ENCODE results near the gene SCD.

The SCD gene

DNA sequence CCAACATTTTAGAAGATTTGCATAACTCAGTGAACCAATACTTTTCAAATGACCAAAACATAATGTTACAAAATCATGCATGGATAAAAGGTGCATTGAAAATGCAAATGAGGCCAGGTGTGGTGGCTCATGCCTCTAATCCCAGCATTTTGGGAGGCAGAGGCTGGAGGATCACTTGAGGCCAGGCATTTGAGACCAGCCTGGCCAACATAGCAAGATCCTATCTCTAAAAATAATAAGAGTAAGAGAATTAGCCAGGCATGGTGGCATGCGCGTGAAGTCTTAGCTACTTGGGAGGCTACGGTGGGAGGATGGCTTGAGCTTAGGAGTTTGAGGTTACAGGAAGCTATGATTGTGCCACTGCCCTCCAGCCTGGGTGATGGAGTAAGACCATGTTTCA is 33.4 kb downstream of the SCD start:
- H3K4me3 ChIP-seq (ENCODE audit: low read depth, low read length): no peak overlapping the region
- DNase-seq (ENCODE audit: low read depth): no peak

DNA sequence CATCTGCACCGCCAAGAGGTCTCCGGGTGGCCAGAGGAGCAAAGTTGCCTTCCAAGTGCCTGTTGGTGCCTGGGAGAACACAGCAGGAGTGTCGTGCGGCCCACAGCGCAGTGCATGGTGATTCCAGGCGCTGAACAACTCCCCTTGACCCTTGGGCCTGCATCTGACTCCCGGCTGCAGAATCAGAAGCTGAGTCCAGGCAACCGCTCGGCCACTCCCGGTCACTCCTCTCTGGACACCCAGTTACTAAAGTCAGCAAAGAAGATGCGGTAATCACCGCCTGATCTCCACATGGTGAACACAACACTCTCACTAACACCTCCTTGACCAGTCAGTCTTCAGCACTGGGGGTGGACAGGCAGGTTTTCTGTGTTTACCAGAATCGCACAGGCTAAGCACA is 35.5 kb downstream of the SCD start:
- H3K4me3 ChIP-seq (ENCODE audit: low read depth, low read length): no peak overlapping the region
- no peak for DNase-seq (ENCODE audit: low read depth)

DNA sequence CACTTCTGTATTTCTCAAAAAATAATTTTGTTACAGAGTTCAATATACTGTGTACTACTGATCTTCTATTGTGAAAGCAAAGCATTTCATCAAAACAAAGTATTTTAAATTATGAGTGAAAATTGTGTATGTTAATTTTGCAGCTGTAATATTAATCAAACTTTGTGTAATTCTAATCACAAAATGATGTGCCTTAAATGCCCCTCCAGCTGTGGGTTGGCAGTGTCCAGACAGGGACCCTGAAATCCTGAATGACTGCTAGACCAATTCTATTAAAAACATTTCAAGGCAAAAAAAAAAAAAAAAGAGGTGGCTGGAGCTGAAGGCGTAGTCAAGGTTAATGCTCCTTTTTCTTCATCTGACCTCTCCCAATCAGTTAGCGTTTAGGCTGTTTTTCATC is 36.2 kb downstream of the SCD start:
- no peak overlapping the region for H3K4me3 ChIP-seq (ENCODE audit: low read depth, low read length)
- DNase-seq (ENCODE audit: low read depth): no peak

DNA sequence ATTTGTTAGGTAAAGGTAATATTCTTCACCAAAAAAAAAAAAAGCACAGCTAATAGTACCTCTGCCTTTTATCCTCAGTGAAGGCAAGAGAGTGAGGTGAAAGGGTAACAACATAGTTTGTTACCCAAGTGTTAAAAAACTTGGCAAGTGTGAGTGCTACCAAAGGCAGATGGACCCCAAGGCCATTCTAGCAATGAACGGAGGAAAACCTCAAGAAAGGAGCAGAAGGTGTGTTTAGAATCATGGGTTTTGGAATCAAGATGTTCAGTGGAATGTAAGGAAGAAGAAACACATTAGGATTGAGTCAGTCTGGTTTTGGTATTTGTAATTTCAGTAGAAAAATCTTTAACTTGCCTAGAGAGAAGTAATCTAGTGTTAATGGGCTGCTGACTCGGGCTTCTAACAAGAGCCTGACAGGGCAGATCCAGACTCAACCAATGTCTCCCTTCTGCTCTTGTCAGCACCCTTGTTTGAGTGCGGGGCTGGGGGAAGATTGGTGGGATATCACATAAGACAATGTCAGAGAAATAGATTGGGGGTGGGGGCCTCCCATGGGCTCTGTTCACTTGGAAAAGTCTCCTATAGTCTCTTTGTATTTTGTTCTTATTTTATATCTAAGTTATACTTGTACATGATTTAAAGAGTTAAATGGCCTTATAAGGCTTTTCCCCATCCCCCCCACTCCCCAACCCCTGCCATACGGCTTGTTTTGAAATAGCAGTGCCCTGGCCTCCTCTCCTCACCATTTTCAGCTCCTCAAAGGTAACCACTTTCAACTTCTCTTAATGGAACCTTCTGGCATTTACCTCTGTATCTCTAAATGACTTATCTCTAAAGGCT is 44.4 kb downstream of the SCD start:
- H3K4me3 ChIP-seq (ENCODE audit: low read depth, low read length): no peak overlapping the region
- DNase-seq (ENCODE audit: low read depth): no peak

DNA sequence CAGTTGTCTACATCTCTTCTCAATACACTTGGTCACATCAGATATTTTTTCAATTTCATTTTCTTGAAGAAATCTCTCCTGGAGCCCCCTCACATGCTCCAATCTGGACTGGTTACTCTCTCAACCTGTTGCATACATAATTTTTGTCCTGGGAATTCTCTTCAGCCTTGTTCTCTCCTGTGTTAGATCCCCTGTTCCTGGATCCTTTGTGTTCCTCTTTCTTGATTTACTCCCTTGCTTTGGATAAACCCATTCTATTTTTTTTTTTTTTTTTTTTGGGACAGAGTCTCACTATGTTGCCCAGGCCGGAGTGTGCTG is 45.6 kb downstream of the SCD start:
- DNase-seq (ENCODE audit: low read depth): no peak
- H3K4me3 ChIP-seq (ENCODE audit: low read depth, low read length): no peak overlapping the region

DNA sequence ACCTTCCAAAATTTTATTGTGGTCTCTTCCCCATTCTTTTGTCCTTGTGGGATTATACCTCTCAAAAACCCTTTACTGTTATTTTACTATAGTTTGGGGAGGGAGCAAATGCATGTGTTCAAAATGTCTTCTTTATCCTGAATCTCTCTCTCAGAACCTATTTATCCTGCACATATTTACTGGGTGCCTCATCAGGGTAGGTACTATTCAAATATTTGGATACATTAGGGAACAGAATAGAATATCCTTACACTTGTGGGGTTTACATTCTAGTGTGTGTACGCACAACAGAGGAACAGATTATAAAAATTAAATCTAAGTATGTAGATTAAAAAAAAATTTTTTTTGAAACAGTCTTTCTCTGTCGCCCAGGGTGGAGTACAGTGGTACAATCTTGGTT is 48.6 kb downstream of the SCD start:
- DNase-seq (ENCODE audit: low read depth): no peak
- H3K4me3 ChIP-seq (ENCODE audit: low read depth, low read length): no peak overlapping the region

DNA sequence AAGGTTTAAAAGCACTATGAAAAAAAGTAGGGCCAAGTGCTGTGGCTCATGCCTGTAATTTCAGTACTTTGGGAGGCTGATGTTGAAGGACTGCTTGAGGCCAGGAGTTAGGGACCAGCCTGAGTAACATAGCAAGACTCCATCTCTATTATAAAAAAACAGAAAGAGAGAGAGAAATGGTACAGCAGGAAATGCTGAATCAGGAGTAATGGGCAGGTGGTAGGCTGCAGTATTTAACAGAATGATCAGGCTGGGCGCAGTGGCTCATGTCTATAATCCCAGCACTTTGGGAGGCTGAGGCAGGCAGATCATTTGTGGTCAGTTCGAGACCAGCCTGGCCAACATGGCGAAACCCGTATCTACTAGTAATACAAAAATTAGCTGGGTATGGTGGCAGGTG is 49.6 kb downstream of the SCD start:
- DNase-seq (ENCODE audit: low read depth): no peak
- H3K4me3 ChIP-seq (ENCODE audit: low read depth, low read length): no peak overlapping the region

DNA sequence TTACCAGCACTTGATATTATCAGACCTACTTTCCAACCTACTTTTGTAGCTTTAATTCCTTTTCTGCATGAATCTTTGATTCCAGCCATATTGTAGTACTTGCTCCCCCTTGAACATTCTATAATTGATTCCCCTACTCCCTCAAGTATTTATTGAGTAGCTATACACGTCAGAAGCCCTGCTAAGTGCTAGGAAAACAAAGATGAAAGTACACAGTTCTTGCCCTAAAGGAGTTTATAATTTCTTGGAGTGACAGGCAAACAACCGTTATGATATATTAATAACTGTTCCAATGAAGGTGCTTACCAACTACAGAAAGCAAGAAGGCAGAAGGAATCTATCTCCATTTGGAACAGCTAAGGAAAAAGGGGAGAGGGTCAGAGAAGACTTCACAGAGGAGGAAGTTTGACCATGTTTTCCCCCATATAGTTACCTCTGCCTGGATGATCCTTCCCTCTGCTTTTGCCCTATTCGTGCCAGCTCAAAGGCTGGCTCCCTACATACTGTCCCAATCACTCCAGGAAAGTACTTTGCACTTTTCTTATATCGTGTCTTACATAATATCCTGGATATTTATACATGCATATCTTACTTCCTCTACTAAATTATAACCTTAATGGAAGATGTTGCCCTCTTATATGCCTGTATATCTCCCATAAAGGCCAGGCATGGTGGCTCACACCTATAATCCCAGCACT is 54.7 kb downstream of the SCD start:
- no peak overlapping the region for H3K4me3 ChIP-seq (ENCODE audit: low read depth, low read length)
- DNase-seq (ENCODE audit: low read depth): no peak

DNA sequence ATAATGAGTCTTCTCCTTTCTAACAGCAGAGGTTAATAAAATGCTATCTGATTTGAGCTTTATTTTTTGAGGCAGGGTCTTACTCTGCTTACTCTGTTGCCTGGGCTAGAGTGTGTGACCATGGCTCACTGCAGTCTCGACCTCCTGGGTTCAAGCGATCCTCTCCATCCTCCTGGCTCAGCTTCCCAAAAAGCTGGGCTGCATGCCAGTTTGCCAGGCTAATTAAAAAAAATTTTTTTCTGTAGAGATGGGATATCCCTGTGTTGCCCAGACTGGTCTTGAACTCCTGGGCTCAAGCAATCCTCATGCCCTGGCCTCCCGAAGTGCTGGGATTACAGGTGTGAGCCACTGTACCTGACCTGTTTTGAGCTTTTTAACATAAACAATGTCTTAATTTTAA is 56.7 kb downstream of the SCD start:
- no peak for DNase-seq (ENCODE audit: low read depth)
- H3K4me3 ChIP-seq (ENCODE audit: low read depth, low read length): no peak overlapping the region

DNA sequence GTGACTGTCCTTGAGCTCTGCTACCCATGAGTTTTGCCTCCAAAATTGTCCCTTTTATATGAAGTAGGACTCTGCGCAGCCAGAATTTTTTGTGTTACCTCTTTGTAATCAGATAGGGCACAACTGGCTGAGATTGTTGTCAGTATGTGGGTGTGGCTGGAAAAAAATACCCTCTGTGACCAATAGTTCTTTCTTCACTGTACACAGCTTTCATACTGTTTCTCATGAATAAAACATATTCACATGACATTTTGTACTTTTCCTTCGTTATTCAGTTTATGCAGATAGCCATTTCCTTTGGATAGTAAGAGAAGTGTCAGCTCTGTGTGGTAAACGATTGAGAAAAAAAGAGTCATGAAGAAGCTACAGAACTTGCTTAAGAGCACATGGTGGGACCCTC is 66.1 kb downstream of the SCD start:
- H3K4me3 ChIP-seq (ENCODE audit: low read depth, low read length): no peak overlapping the region
- DNase-seq (ENCODE audit: low read depth): no peak

All from skeletal muscle cell (primary cell).